ENCODE measurements around the gene DMRTC2. TPM values are rescaled to one million over a fixed set of nuclear protein-coding genes. Genes with fewer than 3 reads are reported as not detected.
"Not testable (repeated sequence)": the region's sequence is repeated elsewhere in the genome, so short reads cannot be mapped to it uniquely, and the experiment has no call there.

DMRTC2 gene
- total RNA-seq, 1 donor from 2014 or later, result not detected

- no peak for TF ChIP-seq CTCF (IDR thresholded peaks at IDR 0.05)
- no peaks in the 10 kb centered on the region for H3K9me3 Mint-ChIP-seq (ENCODE audit: unreplicated experiment)
- H3K27me3 Mint-ChIP-seq (ENCODE audit: unreplicated experiment), result no peaks in the 10 kb centered on the region
- peak overlapping the region; percentile 50 for H3K27ac Mint-ChIP-seq (ENCODE audit: unreplicated experiment)
- peaks cover 22% of the 10 kb centered on the region for H3K36me3 Mint-ChIP-seq (ENCODE audit: unreplicated experiment)
- H3K4me3 Mint-ChIP-seq (ENCODE audit: unreplicated experiment), result no peak overlapping the region
- H3K4me1 Mint-ChIP-seq (ENCODE audit: unreplicated experiment), result no peaks in the 10 kb centered on the region
- no peak for DNase-seq (ENCODE audit: extremely low spot score, unreplicated experiment)
These were observed 26.9 kb downstream of the DMRTC2 start for GRCh38 chr19:41871573-41872383.

GRCh38 chr19:41872384-41872774 lies 27.5 kb downstream of the DMRTC2 start:
- no peak overlapping the region for H3K4me3 Mint-ChIP-seq (ENCODE audit: unreplicated experiment)
- DNase-seq (ENCODE audit: extremely low spot score, unreplicated experiment), result no peak
- H3K36me3 Mint-ChIP-seq (ENCODE audit: unreplicated experiment), result peaks cover 22% of the 10 kb centered on the region
- no peak overlapping the region for H3K27ac Mint-ChIP-seq (ENCODE audit: unreplicated experiment)
- no peaks in the 10 kb centered on the region for H3K27me3 Mint-ChIP-seq (ENCODE audit: unreplicated experiment)
- TF ChIP-seq CTCF (IDR thresholded peaks at IDR 0.05), result no peak
- no peaks in the 10 kb centered on the region for H3K9me3 Mint-ChIP-seq (ENCODE audit: unreplicated experiment)
- H3K4me1 Mint-ChIP-seq (ENCODE audit: unreplicated experiment), result no peaks in the 10 kb centered on the region

GRCh38 chr19:41872775-41873647 lies 28.2 kb downstream of the DMRTC2 start:
- peak; percentile 65 for TF ChIP-seq CTCF (IDR thresholded peaks at IDR 0.05)
- H3K4me1 Mint-ChIP-seq (ENCODE audit: unreplicated experiment), result no peaks in the 10 kb centered on the region
- no peak for DNase-seq (ENCODE audit: extremely low spot score, unreplicated experiment)
- H3K27me3 Mint-ChIP-seq (ENCODE audit: unreplicated experiment), result no peaks in the 10 kb centered on the region
- peaks cover 19% of the 10 kb centered on the region for H3K36me3 Mint-ChIP-seq (ENCODE audit: unreplicated experiment)
- no peak overlapping the region for H3K4me3 Mint-ChIP-seq (ENCODE audit: unreplicated experiment)
- H3K27ac Mint-ChIP-seq (ENCODE audit: unreplicated experiment), result no peak overlapping the region
- H3K9me3 Mint-ChIP-seq (ENCODE audit: unreplicated experiment), result no peaks in the 10 kb centered on the region

- not testable (repeated sequence) for H3K36me3 Mint-ChIP-seq (ENCODE audit: unreplicated experiment); H3K27ac Mint-ChIP-seq (ENCODE audit: unreplicated experiment); DNase-seq (ENCODE audit: extremely low spot score, unreplicated experiment); H3K9me3 Mint-ChIP-seq (ENCODE audit: unreplicated experiment); H3K27me3 Mint-ChIP-seq (ENCODE audit: unreplicated experiment); H3K4me3 Mint-ChIP-seq (ENCODE audit: unreplicated experiment); H3K4me1 Mint-ChIP-seq (ENCODE audit: unreplicated experiment)
These were observed 31.1 kb downstream of the DMRTC2 start for GRCh38 chr19:41875973-41876372.

GRCh38 chr19:41876847-41877832 lies 32.3 kb downstream of the DMRTC2 start, which contains the start of gene CD79A:
CD79A (plus strand) TSS chr19:41877279; CDS start chr19:41877305, 26 bp downstream.
- H3K27ac Mint-ChIP-seq (ENCODE audit: unreplicated experiment), result no peak within 1 kb of the TSS
- no peaks in the 10 kb centered on the region for H3K9me3 Mint-ChIP-seq (ENCODE audit: unreplicated experiment)
- no peak within 1 kb of the TSS for H3K4me3 Mint-ChIP-seq (ENCODE audit: unreplicated experiment)
- H3K36me3 Mint-ChIP-seq (ENCODE audit: unreplicated experiment), result no peaks in the 10 kb centered on the region
- H3K27me3 Mint-ChIP-seq (ENCODE audit: unreplicated experiment), result no peaks in the 10 kb centered on the region
- no peak for DNase-seq (ENCODE audit: extremely low spot score, unreplicated experiment)
- TF ChIP-seq CTCF (IDR thresholded peaks at IDR 0.05), result no peak
- peaks cover under 1% of the 10 kb centered on the region for H3K4me1 Mint-ChIP-seq (ENCODE audit: unreplicated experiment)
